Endothelial cell of umbilical vein (primary cell): ENCODE data around the gene EHMT1. TPM values are rescaled to one million over a fixed set of nuclear protein-coding genes. Genes with fewer than 3 reads are reported as not detected.

ENCODE experiments used
- BruUV-seq: library from RNA; stranded (reverse); fragments of 400-500 nt; replicated peaks from 2 replicates; lab custom pipeline; 2021; lab: Mats Ljungman, UMichigan
- CTCF ChIA-PET: fragments of 300-600, 350-600 bp; sonication (Branson Sonifier 250); formaldehyde crosslinking; loops from one replicate; lab custom pipeline; 2021; ENCODE audit warnings: antibody characterized with exemption, inconsistent platforms; lab: Charles Lee
- POLR2A ChIA-PET: fragments of 300-600, 350-600 bp; sonication (Branson Sonifier 250); formaldehyde crosslinking; loops from one replicate; lab custom pipeline; 2021; ENCODE audit warnings: antibody characterized with exemption, inconsistent platforms; lab: Charles Lee
- DNase-seq: peaks from one replicate; pipeline ENCODE4 v3.0.0-alpha.2; 2011; ENCODE audit warnings: low read depth, low spot score
- FAIRE-seq: peaks from 2 replicates; lab custom pipeline; 2011; peaks lifted over from hg19 to GRCh38; lab: Jason Lieb, UNC
- H2AFZ ChIP-seq: 2 replicates; pipeline ENCODE4 v1.6.0; 2012; ENCODE audit warnings: low read depth, low read length, control low read depth, inconsistent platforms
- H3K27ac ChIP-seq: 2 replicates; pipeline ENCODE4 v1.5.1; 2011; ENCODE audit warnings: low read depth, mild to moderate bottlenecking, control low read depth, low read length, moderate library complexity; ENCODE audit not compliant: insufficient read depth
- H3K27me3 ChIP-seq, 2 experiments: 2 replicates each; pipeline versions ENCODE4 v1.6.0 to v1.6.1; 2011; ENCODE audit warnings: low read length in 2 of 2, mixed read lengths in 1 of 2; ENCODE audit not compliant: control insufficient read depth in 2 of 2, insufficient read depth in 2 of 2
- H3K36me3 ChIP-seq, 2 experiments: 2 replicates in 1 of 2; 3 replicates in 1 of 2; pipeline ENCODE4 v1.5.1; 2011; ENCODE audit warnings: low read length in 2 of 2, mild to moderate bottlenecking in 1 of 2, moderate library complexity in 1 of 2; ENCODE audit not compliant: control insufficient read depth in 2 of 2, insufficient read depth in 2 of 2; ENCODE audit errors: extremely low read depth in 1 of 2
- H3K4me1 ChIP-seq: 3 replicates; pipeline ENCODE4 v1.5.1; 2011; ENCODE audit warnings: mild to moderate bottlenecking, low read length; ENCODE audit not compliant: control insufficient read depth, insufficient read depth; ENCODE audit errors: extremely low read depth
- H3K4me2 ChIP-seq: 2 replicates; pipeline ENCODE4 v1.6.1; 2011; ENCODE audit warnings: low read length, control low read depth, mixed read lengths; ENCODE audit not compliant: insufficient read depth
- H3K4me3 ChIP-seq, 3 experiments: fragments of 200-600 bp in 1 of 3; sonication (generic), shearing (Covaris generic) in 1 of 3; replicated peaks in 1 of 3; 2 replicates each; pipeline ENCODE4 v1.5.1; 2011 to 2016; ENCODE audit warnings: control low read depth in 3 of 3, low read length in 3 of 3, mild to moderate bottlenecking in 2 of 3, inconsistent platforms in 1 of 3, low read depth in 1 of 3, moderate library complexity in 1 of 3; ENCODE audit not compliant: insufficient read depth in 1 of 3
- H3K79me2 ChIP-seq: 2 replicates; pipeline ENCODE4 v1.6.0; 2012; ENCODE audit warnings: low read length, inconsistent platforms; ENCODE audit not compliant: control insufficient read depth, insufficient read depth
- H3K9ac ChIP-seq: replicated peaks from 2 replicates; pipeline ENCODE3; 2011; ENCODE audit warnings: low read length, control low read depth; ENCODE audit not compliant: insufficient read depth; ENCODE audit errors: extremely low read depth
- H3K9me1 ChIP-seq: replicated peaks from 3 replicates; pipeline ENCODE4 v1.6.0; 2011; ENCODE audit warnings: mild to moderate bottlenecking, low read length; ENCODE audit not compliant: control insufficient read depth, insufficient read depth; ENCODE audit errors: extremely low read depth
- H3K9me3 ChIP-seq: replicated peaks from 2 replicates; pipeline ENCODE4 v1.5.1; 2012; ENCODE audit warnings: low read length, inconsistent platforms; ENCODE audit not compliant: control insufficient read depth, insufficient read depth
- H4K20me1 ChIP-seq: replicated peaks from 2 replicates; pipeline ENCODE3; 2011; ENCODE audit warnings: mild to moderate bottlenecking, low read length; ENCODE audit not compliant: control insufficient read depth, insufficient read depth; ENCODE audit errors: extremely low read depth
- EZH2 ChIP-seq: IDR thresholded peaks from 2 replicates; pipeline ENCODE4 v1.6.1; 2012; ENCODE audit warnings: borderline replicate concordance, low read depth, mild to moderate bottlenecking, moderate library complexity, low read length, inconsistent platforms; ENCODE audit not compliant: severe bottlenecking
- FOS ChIP-seq: IDR thresholded peaks from 2 replicates; pipeline ENCODE4 v1.6.1; 2011; ENCODE audit warnings: mild to moderate bottlenecking, low read length, moderate library complexity, borderline replicate concordance; ENCODE audit not compliant: insufficient read depth
- GATA2 ChIP-seq: IDR thresholded peaks from 2 replicates; pipeline ENCODE4 v1.7.0; 2011; ENCODE audit warnings: low read depth, mild to moderate bottlenecking, moderate library complexity, mixed read lengths, low read length; ENCODE audit not compliant: insufficient read length, insufficient read depth
- JUN ChIP-seq: IDR thresholded peaks from 2 replicates; pipeline ENCODE4 v1.6.1; 2011; ENCODE audit warnings: borderline replicate concordance, low read depth; ENCODE audit not compliant: insufficient read length, insufficient read depth
- MYC ChIP-seq: IDR thresholded peaks from one replicate; pipeline ENCODE4 v1.6.1; 2011; ENCODE audit warnings: mild to moderate bottlenecking, low read depth, low read length
- POLR2A ChIP-seq: IDR thresholded peaks from 2 replicates; pipeline ENCODE4 v1.6.1; 2012; ENCODE audit warnings: low read depth, mild to moderate bottlenecking, control low read depth, low read length
- POLR2AphosphoS5 ChIP-seq: IDR thresholded peaks from 2 replicates; pipeline ENCODE4 v1.6.1; 2012; ENCODE audit warnings: low read depth, mild to moderate bottlenecking, control low read depth, low read length, moderate library complexity; ENCODE audit not compliant: insufficient read depth
- dilution Hi-C: fragments of 300-500 bp; cut with MboI; formaldehyde crosslinking; loops from one replicate; pipeline ENCODE4 v1.15.0; 2019; ENCODE audit warnings: low sequenced_read_pairs; ENCODE audit not compliant: extremely low pct_ligation_motif_present
- intact Hi-C: fragments of 100-400 bp; cut with micrococcal nuclease; formaldehyde crosslinking; loops from one replicate; pipeline ENCODE4 v1.10.0; 2022
- polyA plus RNA-seq, 4 experiments: library from polyadenylated mRNA; depleted of rRNA in 3 of 4; stranded (reverse) in 3 of 4; unstranded in 1 of 4; fragments of >200 nt; gene quantifications; 2 replicates each; pipeline versions ENCODE4 v1.2.1 to v1.2.3, GENCODE V29; 2011 to 2012; ENCODE audit warnings: missing spikeins in 1 of 4
- total RNA-seq: library from RNA; stranded (reverse); gene quantifications from 2 replicates; pipeline ENCODE4 v1.2.3, GENCODE V29; 2021
- TF ChIP-seq, protein P1 (sequence below), 2 donors: IDR thresholded peaks; 1 replicate in 1 of 2; 2 replicates in 1 of 2; pipeline ENCODE4 v1.5.1; 2011; ENCODE audit warnings: low read length in 2 of 2, mild to moderate bottlenecking in 2 of 2, moderate library complexity in 2 of 2, control low read depth in 1 of 2, inconsistent platforms in 1 of 2, low read depth in 1 of 2; ENCODE audit not compliant: insufficient read depth in 1 of 2; ENCODE audit errors: extremely low read depth in 1 of 2
- TF ChIP-seq, protein P2 (sequence below): IDR thresholded peaks from 2 replicates; pipeline ENCODE4 v1.6.1; 2011; ENCODE audit not compliant: insufficient read depth, insufficient read length

Gene EHMT1
- total and polyA plus RNA-seq, 2 donors (not counting 3 experiments of a cell fraction or from before 2014, with no cell fraction given) = 48.2 to 104 TPM

DNA sequence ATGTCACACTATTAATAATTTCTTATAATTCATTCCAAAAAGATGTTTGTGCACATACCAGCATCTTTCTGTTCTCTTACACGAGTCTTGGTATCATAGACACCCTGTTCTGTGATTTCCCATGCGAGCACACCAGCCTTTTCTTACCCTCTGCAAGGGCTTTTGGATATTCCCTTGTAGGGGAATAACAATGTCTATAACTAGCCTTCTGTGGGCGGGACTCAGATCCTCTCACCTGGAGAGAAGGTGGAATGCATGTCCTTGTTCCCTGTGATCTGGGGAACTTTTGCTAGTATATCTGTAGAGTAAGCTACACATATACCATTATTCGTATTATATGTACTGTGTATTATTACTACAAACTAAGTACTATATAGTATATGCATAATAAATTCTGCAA is 44.8 kb downstream of the EHMT1 start:
- Histone ChIP-seq H3K9ac (no peak overlapping the region), H3K4me3 (no peak overlapping the region), H3K9me3 (no peaks in the 10 kb centered on the region), H4K20me1 (no peaks in the 10 kb centered on the region), H3K4me2 (no peak overlapping the region), H3K79me2 (peaks cover 77% of the 10 kb centered on the region), H3K9me1 (no peaks in the 10 kb centered on the region), H3K36me3 (no peaks in the 10 kb centered on the region), H3K27me3 (no peaks in the 10 kb centered on the region), H2AFZ (no peak overlapping the region), H3K27ac (no peak overlapping the region), H3K4me1 (peaks cover 13% of the 10 kb centered on the region)
- no peak for TF ChIP-seq GATA2
- no peak for TF ChIP-seq MYC
- no peak for TF ChIP-seq JUN
- TF ChIP-seq FOS = no peak
- TF ChIP-seq, protein P1, sequence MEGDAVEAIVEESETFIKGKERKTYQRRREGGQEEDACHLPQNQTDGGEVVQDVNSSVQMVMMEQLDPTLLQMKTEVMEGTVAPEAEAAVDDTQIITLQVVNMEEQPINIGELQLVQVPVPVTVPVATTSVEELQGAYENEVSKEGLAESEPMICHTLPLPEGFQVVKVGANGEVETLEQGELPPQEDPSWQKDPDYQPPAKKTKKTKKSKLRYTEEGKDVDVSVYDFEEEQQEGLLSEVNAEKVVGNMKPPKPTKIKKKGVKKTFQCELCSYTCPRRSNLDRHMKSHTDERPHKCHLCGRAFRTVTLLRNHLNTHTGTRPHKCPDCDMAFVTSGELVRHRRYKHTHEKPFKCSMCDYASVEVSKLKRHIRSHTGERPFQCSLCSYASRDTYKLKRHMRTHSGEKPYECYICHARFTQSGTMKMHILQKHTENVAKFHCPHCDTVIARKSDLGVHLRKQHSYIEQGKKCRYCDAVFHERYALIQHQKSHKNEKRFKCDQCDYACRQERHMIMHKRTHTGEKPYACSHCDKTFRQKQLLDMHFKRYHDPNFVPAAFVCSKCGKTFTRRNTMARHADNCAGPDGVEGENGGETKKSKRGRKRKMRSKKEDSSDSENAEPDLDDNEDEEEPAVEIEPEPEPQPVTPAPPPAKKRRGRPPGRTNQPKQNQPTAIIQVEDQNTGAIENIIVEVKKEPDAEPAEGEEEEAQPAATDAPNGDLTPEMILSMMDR (IDR thresholded peaks at IDR 0.05; ENCODE audit: extremely low read depth in 1 of 2, insufficient read depth in 1 of 2, low read depth in 1 of 2, low read length in 2 of 2) = no peak
- TF ChIP-seq POLR2AphosphoS5 = no peak
- TF ChIP-seq EZH2 = no peak
- TF ChIP-seq, protein P2, sequence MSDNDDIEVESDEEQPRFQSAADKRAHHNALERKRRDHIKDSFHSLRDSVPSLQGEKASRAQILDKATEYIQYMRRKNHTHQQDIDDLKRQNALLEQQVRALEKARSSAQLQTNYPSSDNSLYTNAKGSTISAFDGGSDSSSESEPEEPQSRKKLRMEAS = no peak
- no peak for TF ChIP-seq POLR2A
- intact Hi-C loops = no loop called here
- DNase-seq = no peak
- ChIA-PET CTCF (interaction anchor here (1.2 to 1.6 kb wide), 2 partner anchors 9 to 43 kb away, joined by 3 to 5 read pairs; no protein-coding TSS in a partner anchor), POLR2A (no interaction called here)
- BruUV-seq = no TSS peak
- dilution Hi-C loops = no loop called here
- no peak for FAIRE-seq
